Middle frontal gyrus (tissue), 1 donor: ENCODE data around the gene FOSB.

Source experiments
- DNase-seq: peaks from one replicate; pipeline ENCODE4 v3.0.0-alpha.2; 2015; ENCODE audit warnings: low spot score; ENCODE audit errors: extremely low spot score

FOSB gene

GRCh38 chr19:45478454-45479238, 10.8 kb downstream of the FOSB start:
- peak; percentile 79 for DNase-seq

GRCh38 chr19:45483033-45483432, 15.2 kb downstream of the FOSB start:
- no peak for DNase-seq

GRCh38 chr19:45484273-45484945, 16.6 kb downstream of the FOSB start:
- DNase-seq, result no peak

GRCh38 chr19:45485305-45486077, 17.7 kb downstream of the FOSB start:
- peak; percentile 95 for DNase-seq

- no peak for DNase-seq
Measured at GRCh38 chr19:45488708-45489107, 20.9 kb downstream of the FOSB start.

GRCh38 chr19:45489216-45489855, 21.5 kb downstream of the FOSB start:
- DNase-seq, result no peak

GRCh38 chr19:45492137-45492626, 24.4 kb downstream of the FOSB start:
- no peak for DNase-seq

- DNase-seq, result no peak
Measured at GRCh38 chr19:45492627-45493470, 25.1 kb downstream of the FOSB start.

- DNase-seq, result no peak
Measured at GRCh38 chr19:45494261-45494916, 26.6 kb downstream of the FOSB start.

GRCh38 chr19:45495178-45495577, 27.4 kb downstream of the FOSB start:
- no peak for DNase-seq

GRCh38 chr19:45496349-45496953, 28.7 kb downstream of the FOSB start:
- DNase-seq, result no peak

GRCh38 chr19:45497791-45498190, 30.0 kb downstream of the FOSB start:
- DNase-seq, result no peak

- no peak for DNase-seq
Measured at GRCh38 chr19:45498411-45499195, 30.8 kb downstream of the FOSB start, which contains the start of gene PPM1N. Gene PPM1N, plus strand, starts transcription at chr19:45498443. Its CDS starts 30 bp downstream, at chr19:45498473.

- no peak for DNase-seq
Measured at GRCh38 chr19:45499196-45500180, 31.7 kb downstream of the FOSB start.

- DNase-seq, result no peak
Measured at GRCh38 chr19:45500918-45501729, 33.3 kb downstream of the FOSB start.

GRCh38 chr19:45501730-45502014, 33.9 kb downstream of the FOSB start:
- no peak for DNase-seq

- DNase-seq, result no peak
Measured at GRCh38 chr19:45502111-45502510, 34.3 kb downstream of the FOSB start.
